ENCODE data around the gene MTMR3. TPM values are rescaled to one million over a fixed set of nuclear protein-coding genes. Genes with fewer than 3 reads are reported as not detected.

Gene MTMR3
- total and polyA plus RNA-seq, 5 donors: 9.5 to 38.0 (median 30.7) TPM

GRCh38 chr22:29989446-29989845 is 106.5 kb downstream of the MTMR3 start:
- ATAC-seq (no peak), DNase-seq (no peak)
- H3K27me3 ChIP-seq (ENCODE audit: control insufficient read depth, insufficient read depth): no peaks in the 10 kb centered on the region
- H3K4me1 ChIP-seq (ENCODE audit: control insufficient read depth, insufficient read depth, low read length): no peaks in the 10 kb centered on the region
- H3K9me3 ChIP-seq (ENCODE audit: control insufficient read depth, low read length): no peaks in the 10 kb centered on the region
- 94% methylated on average over 6 of the region's 6 CpGs for WGBS
- intact Hi-C loops (cut with DNase I): no loop called here
- H3K4me3 ChIP-seq (ENCODE audit: low read length): no peak overlapping the region
- no peak overlapping the region for H3K27ac ChIP-seq (ENCODE audit: low read length)

GRCh38 chr22:29992341-29993275 is 109.6 kb downstream of the MTMR3 start:
- H3K4me1 ChIP-seq (ENCODE audit: control insufficient read depth, insufficient read depth, low read length): peaks cover 6% of the 10 kb centered on the region
- no peak for ATAC-seq
- H3K27me3 ChIP-seq (ENCODE audit: control insufficient read depth, insufficient read depth): no peaks in the 10 kb centered on the region
- intact Hi-C loops (cut with DNase I): loop anchor here in 1 of 4 donors (10.0 kb wide), 1 partner anchor 108 kb away; the partner anchor contains the start of gene MTMR3
- no peaks in the 10 kb centered on the region for H3K9me3 ChIP-seq (ENCODE audit: control insufficient read depth, low read length)
- H3K4me3 ChIP-seq (ENCODE audit: low read length): no peak overlapping the region
- no peak for DNase-seq
- 88% methylated on average over 6 of the region's 6 CpGs for WGBS
- no peak overlapping the region for H3K27ac ChIP-seq (ENCODE audit: low read length)

- 93% methylated on average over 3 of the region's 3 CpGs for WGBS
- Histone ChIP-seq H3K4me3 (ENCODE audit: low read length) (no peak overlapping the region), H3K27me3 (ENCODE audit: control insufficient read depth, insufficient read depth) (no peaks in the 10 kb centered on the region), H3K27ac (ENCODE audit: low read length) (no peak overlapping the region), H3K4me1 (ENCODE audit: control insufficient read depth, insufficient read depth, low read length) (peaks cover 6% of the 10 kb centered on the region), H3K9me3 (ENCODE audit: control insufficient read depth, low read length) (no peaks in the 10 kb centered on the region)
- DNase-seq: no peak
- intact Hi-C loops (cut with DNase I): loop anchor here in 1 of 4 donors (10.0 kb wide), 1 partner anchor 109 kb away; the partner anchor contains the start of gene MTMR3
- no peak for ATAC-seq
Measured at GRCh38 chr22:29994027-29994715, 111.2 kb downstream of the MTMR3 start.

GRCh38 chr22:29994943-29995342 is 112.0 kb downstream of the MTMR3 start:
- H3K4me1 ChIP-seq (ENCODE audit: control insufficient read depth, insufficient read depth, low read length): peaks cover 6% of the 10 kb centered on the region
- no peaks in the 10 kb centered on the region for H3K9me3 ChIP-seq (ENCODE audit: control insufficient read depth, low read length)
- intact Hi-C loops (cut with DNase I): loop anchor here in 1 of 4 donors (10.0 kb wide), 1 partner anchor 110 kb away; the partner anchor contains the start of gene MTMR3
- DNase-seq: no peak
- no peak overlapping the region for H3K4me3 ChIP-seq (ENCODE audit: low read length)
- 8% methylated on average over 3 of the region's 3 CpGs for WGBS
- peak overlapping the region; percentile 45 for H3K27ac ChIP-seq (ENCODE audit: low read length)
- ATAC-seq: peak; percentile 26 to 59
- no peaks in the 10 kb centered on the region for H3K27me3 ChIP-seq (ENCODE audit: control insufficient read depth, insufficient read depth)

- Histone ChIP-seq H3K9me3 (ENCODE audit: control insufficient read depth, low read length) (no peaks in the 10 kb centered on the region), H3K4me3 (ENCODE audit: low read length) (no peak overlapping the region), H3K4me1 (ENCODE audit: control insufficient read depth, insufficient read depth, low read length) (peaks cover 6% of the 10 kb centered on the region), H3K27ac (ENCODE audit: low read length) (no peak overlapping the region), H3K27me3 (ENCODE audit: control insufficient read depth, insufficient read depth) (no peaks in the 10 kb centered on the region)
- DNase-seq: no peak
- intact Hi-C loops (cut with DNase I): loop anchor here in 1 of 4 donors (10.0 kb wide), 1 partner anchor 112 kb away; the partner anchor contains the start of gene MTMR3
- no peak for ATAC-seq
Measured at GRCh38 chr22:29997107-29997506, 114.1 kb downstream of the MTMR3 start.

- H3K4me1 ChIP-seq (ENCODE audit: control insufficient read depth, insufficient read depth, low read length): peaks cover 6% of the 10 kb centered on the region
- intact Hi-C loops (cut with DNase I): loop anchor here in 1 of 4 donors (10.0 kb wide), 1 partner anchor 113 kb away; the partner anchor contains the start of gene MTMR3
- no peak for DNase-seq
- no peak overlapping the region for H3K27ac ChIP-seq (ENCODE audit: low read length)
- H3K4me3 ChIP-seq (ENCODE audit: low read length): no peak overlapping the region
- no peak for ATAC-seq
- H3K9me3 ChIP-seq (ENCODE audit: control insufficient read depth, low read length): no peaks in the 10 kb centered on the region
- WGBS: 73% methylated on average over 2 of the region's 2 CpGs
- no peaks in the 10 kb centered on the region for H3K27me3 ChIP-seq (ENCODE audit: control insufficient read depth, insufficient read depth)
Measured at GRCh38 chr22:29997516-29997915, 114.5 kb downstream of the MTMR3 start.

- DNase-seq: no peak
- 66% methylated on average over 4 of the region's 4 CpGs for WGBS
- no peak for ATAC-seq
- H3K27ac ChIP-seq (ENCODE audit: low read length): no peak overlapping the region
- H3K4me1 ChIP-seq (ENCODE audit: control insufficient read depth, insufficient read depth, low read length): peaks cover 6% of the 10 kb centered on the region
- no peak overlapping the region for H3K4me3 ChIP-seq (ENCODE audit: low read length)
- intact Hi-C loops (cut with DNase I): loop anchor here in 1 of 4 donors (10.0 kb wide), 1 partner anchor 114 kb away; the partner anchor contains the start of gene MTMR3
- H3K9me3 ChIP-seq (ENCODE audit: control insufficient read depth, low read length): no peaks in the 10 kb centered on the region
- H3K27me3 ChIP-seq (ENCODE audit: control insufficient read depth, insufficient read depth): no peaks in the 10 kb centered on the region
Measured at GRCh38 chr22:29998627-29999384, 115.8 kb downstream of the MTMR3 start.

GRCh38 chr22:30000566-30000965 is 117.6 kb downstream of the MTMR3 start:
- H3K27ac ChIP-seq (ENCODE audit: low read length): no peak overlapping the region
- no peak overlapping the region for H3K4me3 ChIP-seq (ENCODE audit: low read length)
- no peaks in the 10 kb centered on the region for H3K4me1 ChIP-seq (ENCODE audit: control insufficient read depth, insufficient read depth, low read length)
- intact Hi-C loops (cut with DNase I): loop anchor here in 2 of 4 donors (10.0 kb wide), 2 partner anchors 236 to 366 kb away; partner anchors contain the start of genes UQCR10 (in 1 of the 2) and ZMAT5 (in 1 of the 2)
- ATAC-seq (no peak), DNase-seq (no peak)
- 97% methylated on average over 2 of the region's 2 CpGs for WGBS
- H3K27me3 ChIP-seq (ENCODE audit: control insufficient read depth, insufficient read depth): no peaks in the 10 kb centered on the region
- no peaks in the 10 kb centered on the region for H3K9me3 ChIP-seq (ENCODE audit: control insufficient read depth, low read length)

GRCh38 chr22:30001459-30001858 is 118.5 kb downstream of the MTMR3 start:
- H3K4me1 ChIP-seq (ENCODE audit: control insufficient read depth, insufficient read depth, low read length): no peaks in the 10 kb centered on the region
- intact Hi-C loops (cut with DNase I): loop anchor here in 2 of 4 donors (10.0 kb wide), 2 partner anchors 237 to 367 kb away; partner anchors contain the start of genes UQCR10 (in 1 of the 2) and ZMAT5 (in 1 of the 2)
- no peak for ATAC-seq
- DNase-seq: no peak
- no peaks in the 10 kb centered on the region for H3K27me3 ChIP-seq (ENCODE audit: control insufficient read depth, insufficient read depth)
- no peak overlapping the region for H3K27ac ChIP-seq (ENCODE audit: low read length)
- no peak overlapping the region for H3K4me3 ChIP-seq (ENCODE audit: low read length)
- 96% methylated on average over 3 of the region's 3 CpGs for WGBS
- H3K9me3 ChIP-seq (ENCODE audit: control insufficient read depth, low read length): no peaks in the 10 kb centered on the region

- no peak for DNase-seq
- H3K27me3 ChIP-seq (ENCODE audit: control insufficient read depth, insufficient read depth): no peaks in the 10 kb centered on the region
- no peak for ATAC-seq
- no peak overlapping the region for H3K4me3 ChIP-seq (ENCODE audit: low read length)
- intact Hi-C loops (cut with DNase I): loop anchor here in 2 of 4 donors (10.0 kb wide), 2 partner anchors 238 to 368 kb away; partner anchors contain the start of genes UQCR10 (in 1 of the 2) and ZMAT5 (in 1 of the 2)
- 76% methylated on average over 4 of the region's 4 CpGs for WGBS
- no peak overlapping the region for H3K27ac ChIP-seq (ENCODE audit: low read length)
- H3K9me3 ChIP-seq (ENCODE audit: control insufficient read depth, low read length): no peaks in the 10 kb centered on the region
- no peaks in the 10 kb centered on the region for H3K4me1 ChIP-seq (ENCODE audit: control insufficient read depth, insufficient read depth, low read length)
Measured at GRCh38 chr22:30002861-30003486, 120.0 kb downstream of the MTMR3 start.
